Right lobe of liver (tissue), 6 donors: ENCODE results near the gene TRIM56. TPM values are rescaled to one million over a fixed set of nuclear protein-coding genes. Genes with fewer than 3 reads are reported as not detected.
"Not testable (repeated sequence)": the region's sequence is repeated elsewhere in the genome, so short reads cannot be mapped to it uniquely, and the experiment has no call there.

Experiments
- ATAC-seq, 4 donors: fragments of 200-7000 bp; cut with Tn5 transposase; one replicate each; pipeline ENCODE4 v1.9.1; 2020; ENCODE audit warnings: mild to moderate bottlenecking in 4 of 4, moderate library complexity in 4 of 4
- DNase-seq, 3 donors: peaks; one replicate each; pipeline ENCODE4 v3.0.0-alpha.2; 2020
- H3K27ac ChIP-seq, 3 donors: fragments of 200-600 bp; one replicate each; pipeline ENCODE4 v1.8.0; 2022
- H3K27me3 ChIP-seq, 2 donors: fragments of 200-600 bp; one replicate each; pipeline ENCODE4 v1.8.0; 2022
- H3K36me3 ChIP-seq, 4 donors: fragments of 200-600 bp; sonication (generic) in 1 of 4; one replicate each; pipeline versions ENCODE4 v1.5.1 to v1.8.0; 2017 to 2022; ENCODE audit warnings: control low read depth in 1 of 4
- H3K4me1 ChIP-seq, 4 donors: fragments of 200-600 bp; sonication (generic) in 1 of 4; one replicate each; pipeline versions ENCODE4 v1.5.1 to v1.8.0; 2017 to 2022; ENCODE audit warnings: control low read depth in 1 of 4
- H3K4me3 ChIP-seq, 3 donors: fragments of 200-600 bp; one replicate each; pipeline ENCODE4 v1.8.0; 2022
- H3K9me3 ChIP-seq, 4 donors: fragments of 200-600 bp; sonication (generic) in 1 of 4; one replicate each; pipeline versions ENCODE4 v1.5.1 to v1.8.0; 2017 to 2022; ENCODE audit warnings: control low read depth in 1 of 4
- CTCF ChIP-seq, 4 donors: fragments of 200-600 bp in 3 of 4; fragments of 450-650 bp in 1 of 4; IDR thresholded peaks; one replicate each; pipeline versions ENCODE4 v1.5.1 to v1.8.0; 2016 to 2022; ENCODE audit warnings: antibody characterized with exemption in 4 of 4, mild to moderate bottlenecking in 2 of 4
- POLR2A ChIP-seq: fragments of 450-650 bp; IDR thresholded peaks from one replicate; pipeline ENCODE4 v1.6.1; 2017; ENCODE audit warnings: antibody characterized with exemption, mild to moderate bottlenecking
- WGBS: methylation state at CpG from one replicate; pipeline ENCODE4 v1.1.6; 2018; ENCODE audit warnings: low coverage, low lambda C conversion rate; ENCODE audit not compliant: insufficient coverage; ENCODE audit errors: missing lambda C conversion rate; 5-methylcytosine and 5-hydroxymethylcytosine counted together
- intact Hi-C, 2 donors: fragments of 100-400 bp; cut with DNase I; formaldehyde crosslinking; loops; one replicate each; pipeline versions ENCODE4 v1.11.2 to v1.14.1; 2022
- total RNA-seq, 6 experiments: library from RNA; depleted of rRNA in 2 of 6; stranded (reverse); fragments of >200 nt in 2 of 6; fragmentation: NEBNext Ultra II Directional in 3 of 6; extraction: Animal tissue kit (Norgen Biotek cat#: 25700) in 3 of 6; gene quantifications; one replicate each; pipeline versions ENCODE4 v1.1.0 to v1.2.4, GENCODE V29; 2016 to 2023
- donor health status: DM: no; HTN: yes; CAD: no.
- donor health status: DM: no; HTN: no; CAD: no.
- donor health status: DM: no; HTN: no; CAD: no.
- donor health status: DM: no; HTN: yes; CAD: no.
- donor health status: DM: no; HTN: yes; CAD: no.

The TRIM56 gene
- total RNA-seq, 6 experiments from 2014 or later: 9.2 to 19.7 (median 17.6) TPM

DNA sequence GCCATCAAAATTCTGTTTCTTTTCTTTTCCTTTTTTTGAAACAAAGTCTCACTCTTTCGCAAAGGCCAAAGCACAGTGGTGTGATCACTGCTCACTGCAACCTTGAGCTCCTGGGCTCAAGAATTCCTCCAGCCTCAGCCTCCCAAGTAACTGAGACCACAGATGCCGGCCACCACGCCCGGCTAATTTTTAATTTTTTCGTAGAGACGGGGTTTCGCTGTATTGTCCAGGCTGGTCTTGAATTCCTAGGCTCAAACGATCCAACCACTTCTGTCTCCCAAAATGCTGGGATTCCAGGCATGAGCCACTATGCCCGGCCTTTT, 25.7 kb upstream of the TRIM56 start:
- no peak for TF ChIP-seq CTCF (IDR thresholded peaks at IDR 0.05)
- TF ChIP-seq POLR2A: no peak
- ATAC-seq: no peak
- WGBS: 22% methylated on average over 9 of the region's 9 CpGs
- DNase-seq: no peak
- no peaks in the 10 kb centered on the region for H3K36me3 ChIP-seq
- H3K4me3 ChIP-seq: no peak overlapping the region
- H3K27me3 ChIP-seq: peaks cover 0 to 3% of the 10 kb centered on the region in 2 donors
- H3K27ac ChIP-seq: no peak overlapping the region
- H3K4me1 ChIP-seq: no peaks in the 10 kb centered on the region
- no peaks in the 10 kb centered on the region for H3K9me3 ChIP-seq
- intact Hi-C loops: loop anchor here (5.0 to 10.0 kb wide), 2 partner anchors 92 to 95 kb away; partner anchors contain the start of gene MUC12 (in 2 of the 2)

- Histone ChIP-seq H3K4me1 (no peaks in the 10 kb centered on the region), H3K36me3 (no peaks in the 10 kb centered on the region), H3K27me3 (peaks cover 0 to 3% of the 10 kb centered on the region in 2 donors), H3K9me3 (no peaks in the 10 kb centered on the region), H3K27ac (no peak overlapping the region), H3K4me3 (no peak overlapping the region)
- ATAC-seq: no peak
- 51% methylated on average over 5 of the region's 5 CpGs for WGBS
- intact Hi-C loops: loop anchor here (5.0 kb wide), 1 partner anchor 169 kb away; no protein-coding TSS in a partner anchor
- no peak for DNase-seq
- TF ChIP-seq POLR2A (no peak), CTCF (IDR thresholded peaks at IDR 0.05) (no peak)
Measured at GRCh38 chr7:101060992-101061391, 24.3 kb upstream of the TRIM56 start.

- 31% methylated on average over 5 of the region's 9 CpGs for WGBS
- ATAC-seq, H3K36me3 ChIP-seq, H3K27me3 ChIP-seq, H3K4me3 ChIP-seq, DNase-seq, H3K27ac ChIP-seq, H3K9me3 ChIP-seq, H3K4me1 ChIP-seq: not testable (repeated sequence)
- intact Hi-C loops: loop anchor here (5.0 kb wide), 1 partner anchor 172 kb away; no protein-coding TSS in a partner anchor
Measured at GRCh38 chr7:101064176-101064550, 21.1 kb upstream of the TRIM56 start.

DNA sequence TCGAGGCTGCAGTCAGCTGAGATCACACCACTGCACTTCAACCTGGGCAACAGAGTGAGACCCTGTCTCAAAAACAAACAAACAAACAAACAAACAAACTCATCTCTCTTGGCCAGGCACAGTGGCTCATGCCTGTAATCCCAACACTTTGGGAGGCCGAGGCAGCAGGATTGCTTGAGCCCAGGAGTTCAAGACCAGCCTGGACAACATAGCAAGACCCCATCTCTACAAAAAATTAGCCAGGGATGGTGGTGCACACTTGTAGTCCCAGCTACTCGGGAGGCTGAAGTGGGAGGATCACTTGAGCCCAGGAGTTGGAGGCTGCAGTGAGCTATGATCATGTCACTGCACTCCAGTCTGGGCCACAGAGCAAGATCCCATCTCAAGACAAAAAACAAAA, 20.1 kb upstream of the TRIM56 start:
- DNase-seq, ATAC-seq, H3K4me1 ChIP-seq, H3K4me3 ChIP-seq, H3K27me3 ChIP-seq, H3K36me3 ChIP-seq, H3K27ac ChIP-seq, intact Hi-C loops, H3K9me3 ChIP-seq: not testable (repeated sequence)
- WGBS: 69% methylated on average over 2 of the region's 3 CpGs

GRCh38 chr7:101066141-101066832, 19.0 kb upstream of the TRIM56 start:
- no peaks in the 10 kb centered on the region for H3K27me3 ChIP-seq
- intact Hi-C loops: no loop called here

More at GRCh38 chr7:101066141-101066832, 19.0 kb upstream of the TRIM56 start:
- TF ChIP-seq CTCF (IDR thresholded peaks at IDR 0.05) (no peak), POLR2A (no peak)
- H3K36me3 ChIP-seq: no peaks in the 10 kb centered on the region
- H3K4me3 ChIP-seq: no peak overlapping the region
- no peaks in the 10 kb centered on the region for H3K9me3 ChIP-seq
- WGBS: 29% methylated on average over 9 of the region's 15 CpGs
- DNase-seq (no peak), ATAC-seq (no peak)
- no peak overlapping the region for H3K27ac ChIP-seq
- H3K4me1 ChIP-seq: no peaks in the 10 kb centered on the region
